NK-92 (cell line): ENCODE results near the gene ANKRD34A.

ENCODE experiments used
- DNase-seq: peaks from one replicate; lab custom pipeline; 2025; ENCODE audit not compliant: unreplicated experiment; lab: John Stamatoyannopoulos, UW

Gene ANKRD34A

GRCh38 chr1:145974721-145975120 is 10.3 kb upstream of the ANKRD34A start:
- DNase-seq: no peak

GRCh38 chr1:145972580-145972979 is 8.2 kb upstream of the ANKRD34A start:
- no peak for DNase-seq

DNA sequence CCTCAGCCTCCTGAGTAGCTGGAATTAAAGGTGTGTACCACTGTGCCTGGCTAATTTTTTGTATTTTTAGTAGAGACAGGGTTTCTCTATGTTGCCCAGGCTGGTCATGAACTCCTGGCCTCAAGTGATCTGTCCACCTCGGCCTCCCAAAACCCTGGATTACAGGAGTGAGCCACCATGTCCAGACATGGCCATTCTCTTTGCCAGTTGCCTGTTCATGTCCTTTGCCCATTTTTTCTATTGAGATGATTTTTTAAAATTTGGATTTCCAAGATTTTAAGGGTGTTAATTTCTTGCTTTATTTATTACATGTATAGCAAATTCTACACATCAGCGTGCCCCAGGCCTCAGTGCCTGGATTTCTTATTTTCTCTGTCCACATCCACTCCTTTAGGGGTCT is 2.9 kb upstream of the ANKRD34A start:
- DNase-seq: no peak

DNA sequence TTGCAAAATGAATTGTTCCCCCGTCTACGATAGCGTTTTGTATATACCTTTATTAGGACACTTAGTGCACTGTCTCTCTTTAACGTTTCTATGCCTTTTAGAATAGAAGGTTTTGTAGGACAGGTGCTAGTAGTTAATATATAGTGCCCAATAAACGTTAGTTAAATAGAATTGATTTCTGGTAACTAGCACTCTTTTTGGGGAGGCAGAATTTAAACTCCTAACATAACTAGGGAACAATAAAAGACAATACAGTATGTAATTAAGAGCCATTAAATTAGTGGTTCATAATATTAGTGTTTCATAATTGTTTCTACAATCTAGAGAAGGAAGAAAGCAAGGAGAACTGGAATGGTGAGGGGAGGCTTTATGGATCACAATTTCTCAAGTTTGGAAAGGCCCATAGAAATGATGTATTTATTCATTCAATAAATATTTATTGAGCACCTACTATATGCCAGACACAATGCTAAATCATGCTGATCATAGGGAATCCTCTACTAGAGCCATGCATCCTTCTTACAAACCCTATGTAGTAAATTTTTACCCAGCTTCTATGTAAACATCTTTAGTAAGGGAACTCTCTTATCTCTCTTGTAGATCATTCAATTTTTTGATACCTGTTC is 857 bp upstream of the ANKRD34A start:
- DNase-seq: no peak

DNA sequence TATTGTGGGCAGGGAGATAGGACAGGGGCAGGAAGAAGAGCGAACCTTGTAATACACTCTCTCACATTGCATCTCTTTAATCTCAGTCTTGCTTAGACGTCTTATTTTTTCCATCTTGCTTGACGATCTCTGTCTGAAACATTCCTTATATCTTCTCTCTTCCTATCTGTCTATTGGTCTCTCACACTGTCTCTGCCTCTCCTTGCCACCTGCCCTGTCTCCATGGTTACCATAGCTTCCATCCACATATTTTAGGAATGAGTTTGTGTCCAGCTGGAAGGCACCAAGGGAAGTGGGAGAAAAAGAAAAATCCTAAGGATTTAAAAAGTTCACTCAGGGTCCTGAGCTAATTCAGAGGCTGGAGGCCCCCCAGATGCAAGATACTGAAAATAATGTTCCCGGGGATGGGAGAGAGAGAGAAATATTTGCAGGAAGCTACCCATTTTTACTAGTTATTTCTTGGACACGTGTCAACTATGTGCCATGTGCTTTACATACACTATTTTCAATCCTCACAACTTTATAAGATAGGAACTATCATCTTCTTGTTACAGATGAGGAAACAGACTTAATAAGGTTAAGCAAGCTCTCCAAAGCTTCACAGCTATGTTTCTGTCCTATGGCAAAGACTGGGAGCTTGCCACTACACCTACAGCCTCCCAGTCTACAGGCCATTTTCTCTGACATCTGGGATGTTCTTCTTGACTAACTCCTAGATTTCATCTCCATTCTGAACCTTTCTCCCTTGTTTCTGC is 933 bp downstream of the ANKRD34A start:
- no peak for DNase-seq

DNA sequence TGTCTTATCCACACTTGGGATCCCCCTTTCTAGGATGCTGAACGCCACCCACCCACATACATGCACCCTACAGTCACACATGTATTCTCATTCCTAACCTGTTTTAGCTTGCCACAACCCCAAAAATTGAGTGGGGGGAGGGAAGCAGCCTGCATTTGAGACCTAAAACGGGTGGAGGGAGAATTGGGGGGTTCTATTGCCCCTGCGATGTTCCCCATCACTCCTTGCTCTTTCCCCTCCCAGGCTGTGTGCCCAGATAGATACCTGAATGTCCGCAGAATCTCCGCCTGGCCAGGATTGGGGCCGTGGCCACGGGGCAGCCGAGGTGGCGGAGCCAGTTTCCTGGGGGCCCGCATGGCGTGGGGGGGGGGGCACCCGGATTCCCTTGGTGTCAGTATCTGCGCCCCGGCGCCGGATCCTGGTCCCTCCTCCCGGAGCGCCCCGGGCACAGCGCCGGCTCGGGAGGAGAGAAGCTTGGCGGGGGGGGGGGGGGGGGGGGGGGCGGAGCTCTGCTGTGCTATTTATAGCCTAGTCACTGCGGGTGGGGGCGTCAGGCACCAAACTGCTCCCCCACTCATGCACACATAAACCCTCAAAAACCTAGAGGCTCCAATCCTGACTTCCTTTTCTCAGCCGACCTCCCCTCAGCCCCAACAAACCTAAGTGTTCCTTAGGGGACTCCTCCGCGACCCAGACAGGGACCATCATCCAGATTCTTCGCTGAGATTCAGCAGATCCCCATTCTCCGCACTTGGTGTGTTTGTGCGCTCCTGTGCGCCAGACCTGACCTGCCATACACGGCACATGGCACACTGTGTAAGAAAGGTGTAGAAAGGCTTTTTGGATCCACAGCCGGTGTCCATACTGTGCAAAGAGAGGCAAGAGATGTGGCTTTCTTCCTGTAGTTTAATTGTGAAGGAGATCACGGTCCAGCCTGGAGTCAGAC is 1.9 kb downstream of the ANKRD34A start:
- DNase-seq: no peak

DNA sequence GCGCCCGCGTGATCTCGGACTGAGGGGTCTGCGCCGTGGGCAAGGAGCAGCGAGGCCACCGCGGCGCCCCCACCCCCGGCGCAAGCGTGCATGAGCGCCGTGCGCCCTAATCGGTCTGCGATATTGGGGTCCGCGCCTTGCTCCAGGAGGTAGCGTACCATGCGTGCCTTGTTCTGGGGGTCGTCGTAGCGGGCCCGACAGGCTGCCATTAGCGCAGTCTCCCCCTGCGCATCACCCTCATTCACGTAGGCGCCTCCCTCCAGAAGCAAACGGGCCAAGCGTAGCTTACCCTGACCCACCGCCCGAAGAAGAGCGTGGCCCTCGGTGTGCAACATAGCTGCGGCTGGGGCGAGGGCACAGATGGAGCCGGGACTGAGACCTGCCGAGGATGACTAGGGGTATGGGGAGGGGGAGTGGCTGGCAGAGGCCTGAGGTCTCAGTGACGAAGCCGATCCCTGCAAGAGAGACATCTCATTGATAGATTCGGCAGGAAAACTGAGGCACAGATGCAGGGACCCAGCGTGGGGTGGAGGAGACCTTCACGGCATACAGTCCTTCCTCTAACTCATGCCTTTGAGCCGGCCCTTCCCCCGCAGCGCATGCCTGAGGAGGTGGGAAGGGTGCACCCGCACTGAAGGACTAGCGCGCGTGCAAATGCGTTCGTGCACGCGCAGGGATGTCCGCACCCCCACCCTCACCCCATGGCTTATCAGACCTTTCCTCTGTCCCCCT is 2.8 kb downstream of the ANKRD34A start:
- DNase-seq: no peak

DNA sequence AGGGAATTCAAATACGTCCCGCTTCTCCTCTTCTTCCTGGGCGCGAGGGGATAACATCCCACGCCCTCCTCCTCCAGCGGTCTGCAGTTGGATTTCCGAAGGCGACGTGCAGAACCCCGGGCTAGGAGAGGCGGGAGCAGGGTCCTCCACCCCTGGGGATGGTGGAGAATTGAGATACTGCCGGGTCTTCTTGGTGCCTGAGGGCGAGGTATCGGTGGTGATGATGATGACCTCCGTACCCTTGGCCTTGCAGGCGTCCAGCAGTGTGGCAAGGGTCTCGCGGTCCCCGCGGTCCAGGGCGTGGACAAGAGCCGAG is 3.3 kb downstream of the ANKRD34A start:
- no peak for DNase-seq

- no peak for DNase-seq
Observed at GRCh38 chr1:145960468-145961108, 3.8 kb downstream of the ANKRD34A start.

DNA sequence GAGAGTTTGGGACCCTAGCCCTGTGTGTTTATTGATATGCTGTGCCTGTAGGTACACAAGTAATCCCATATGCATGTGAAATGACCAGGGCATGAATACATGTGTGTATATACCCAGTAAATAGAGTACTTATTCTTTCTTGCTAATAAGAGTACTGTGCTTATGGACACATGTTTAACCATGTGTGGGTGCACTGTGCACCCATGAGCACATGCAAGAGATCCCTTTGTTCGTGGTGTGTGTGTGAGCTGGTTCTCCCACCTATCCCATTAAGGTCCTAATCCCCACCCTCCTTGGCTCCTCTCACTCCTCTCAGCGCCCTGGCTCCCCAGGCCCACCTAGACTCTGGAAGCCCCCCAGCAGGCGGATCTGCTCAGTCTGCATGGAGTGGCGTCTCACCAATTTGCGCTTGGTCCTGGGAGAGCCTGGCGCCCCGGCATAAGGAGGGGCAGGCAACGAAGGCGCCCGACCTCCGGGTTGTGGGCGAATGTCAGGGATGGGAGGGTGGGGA is 4.4 kb downstream of the ANKRD34A start:
- no peak for DNase-seq

GRCh38 chr1:145959333-145959732 is 5.0 kb downstream of the ANKRD34A start:
- DNase-seq: no peak

DNA sequence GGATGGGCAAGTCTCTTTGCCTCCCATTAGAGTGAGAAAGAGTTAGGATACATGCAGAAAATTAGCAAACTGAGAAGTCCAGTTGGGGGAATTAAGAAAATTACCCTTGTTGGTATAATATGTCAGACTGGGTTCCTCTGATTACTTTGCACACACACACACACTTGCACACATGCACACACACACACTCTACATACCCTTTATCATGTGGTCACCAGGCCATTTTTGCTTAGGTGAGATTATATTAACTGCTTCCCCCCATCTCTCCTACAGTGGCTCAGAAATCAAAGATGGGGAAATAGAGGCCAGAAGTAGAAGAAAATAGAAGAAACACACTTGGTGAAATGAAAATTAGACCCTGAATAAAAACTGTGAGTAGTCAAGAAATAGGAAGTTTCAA is 5.6 kb downstream of the ANKRD34A start:
- no peak for DNase-seq

- peak; percentile 63 for DNase-seq
Observed at GRCh38 chr1:145957443-145958319, 6.7 kb downstream of the ANKRD34A start, which contains the start of gene LIX1L. TSS of gene LIX1L (minus strand) at chr1:145958017. CDS start at chr1:145957927, 90 bp downstream.

DNA sequence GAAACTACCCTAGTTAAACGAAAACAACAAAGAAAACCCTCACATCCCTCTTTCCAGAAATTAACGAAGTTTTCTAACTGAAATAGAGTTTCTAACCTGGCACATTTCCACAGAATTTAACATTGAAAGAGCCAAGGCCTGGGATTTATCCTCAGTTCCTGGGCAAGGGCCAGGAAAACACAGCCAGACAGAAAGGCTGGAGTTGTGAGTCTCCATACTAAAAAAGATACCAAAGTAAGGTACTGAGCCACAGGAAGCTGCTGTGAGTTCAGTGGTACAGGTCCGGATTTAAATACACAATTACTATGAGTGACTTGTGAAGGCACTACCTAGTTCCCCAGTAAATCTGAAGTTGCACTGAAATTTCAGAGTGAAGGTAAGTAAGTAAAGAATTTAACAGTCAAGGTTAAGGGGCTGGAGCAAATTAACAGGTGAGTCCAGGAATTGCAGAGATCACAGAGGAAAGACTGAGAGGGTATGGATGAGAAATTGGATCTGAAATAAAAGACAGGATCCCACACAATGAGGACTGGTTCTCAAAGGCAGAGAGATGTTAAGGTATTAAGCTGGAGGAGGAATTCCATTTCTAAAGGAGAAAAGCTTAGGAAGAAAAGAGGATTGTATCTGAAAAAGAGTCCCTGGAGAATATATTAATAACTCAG is 7.5 kb downstream of the ANKRD34A start:
- DNase-seq: no peak

DNA sequence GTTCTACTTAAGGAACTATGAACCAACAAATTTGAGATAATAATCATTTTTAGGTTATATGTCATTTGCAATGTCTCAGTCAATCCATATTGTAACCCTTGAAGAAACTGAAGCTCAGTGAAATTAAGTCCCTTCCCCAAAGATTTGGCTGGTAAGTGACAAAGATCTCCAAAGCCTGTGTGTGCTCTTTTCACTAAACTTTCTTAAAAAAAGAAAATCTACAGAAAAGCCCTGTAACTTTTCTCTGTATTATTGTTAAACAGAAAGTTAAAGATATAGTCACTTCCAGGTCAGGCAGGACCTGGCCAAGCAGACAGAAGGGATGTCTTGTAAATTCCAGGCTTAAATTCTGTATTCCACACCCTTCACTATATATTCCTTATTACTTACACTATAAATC is 8.0 kb downstream of the ANKRD34A start:
- no peak for DNase-seq

GRCh38 chr1:145955436-145955835 is 8.9 kb downstream of the ANKRD34A start:
- no peak for DNase-seq

DNA sequence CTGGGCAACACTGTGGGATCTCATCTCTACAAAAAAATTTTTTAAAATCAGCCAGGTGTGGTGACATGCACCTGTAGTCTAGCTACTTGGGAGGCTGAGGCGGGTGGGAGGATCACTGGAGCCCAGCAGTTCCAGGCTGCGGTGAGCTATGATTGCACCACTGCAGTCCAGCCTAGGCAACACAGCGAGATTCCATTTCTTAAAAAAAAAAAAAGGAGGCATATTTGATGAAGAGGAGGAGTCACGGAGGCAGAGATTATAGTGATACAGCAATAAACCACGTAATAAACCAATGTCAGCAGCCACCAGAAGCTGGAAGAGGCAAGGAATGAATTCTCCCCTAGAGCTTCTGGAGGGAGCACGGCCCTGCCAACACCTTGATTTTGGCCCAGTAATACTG is 10.5 kb downstream of the ANKRD34A start:
- no peak for DNase-seq

DNA sequence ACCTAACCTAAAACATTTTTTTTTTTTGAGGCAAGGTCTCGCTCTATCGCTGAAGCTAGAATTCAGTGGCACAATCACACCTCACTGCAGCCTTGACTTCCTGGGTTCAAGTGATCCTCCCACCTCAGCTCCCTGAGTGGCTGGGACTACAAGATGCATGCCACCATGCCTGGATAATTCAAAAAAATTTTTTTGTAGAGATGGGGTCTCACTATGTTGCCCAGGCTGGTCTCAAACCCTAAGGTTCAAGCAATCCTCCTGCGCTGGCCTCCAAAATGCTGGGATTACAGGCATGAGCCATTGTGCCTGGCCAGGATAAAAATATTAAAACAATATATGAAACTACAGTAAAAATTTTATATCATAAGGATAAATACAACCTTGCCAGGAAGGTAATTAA is 11.5 kb downstream of the ANKRD34A start:
- no peak for DNase-seq

GRCh38 chr1:145951526-145951925 is 12.8 kb downstream of the ANKRD34A start:
- DNase-seq: no peak
